VCaP (cell line): ENCODE data around the gene SOHLH2.
A peak's percentile ranks its signal among the peaks of the same experiment; 100 is the strongest.

Source experiments
- H3K27ac ChIP-seq: fragments of 450-650 bp; 2 replicates; pipeline ENCODE4 v1.5.1; 2017
- TF ChIP-seq, protein P1 (sequence below): fragments of 450-650 bp; conservative IDR thresholded peaks from 2 replicates; pipeline ENCODE4 v1.5.1; 2017; ENCODE audit warnings: mild to moderate bottlenecking, moderate library complexity

The SOHLH2 gene

DNA sequence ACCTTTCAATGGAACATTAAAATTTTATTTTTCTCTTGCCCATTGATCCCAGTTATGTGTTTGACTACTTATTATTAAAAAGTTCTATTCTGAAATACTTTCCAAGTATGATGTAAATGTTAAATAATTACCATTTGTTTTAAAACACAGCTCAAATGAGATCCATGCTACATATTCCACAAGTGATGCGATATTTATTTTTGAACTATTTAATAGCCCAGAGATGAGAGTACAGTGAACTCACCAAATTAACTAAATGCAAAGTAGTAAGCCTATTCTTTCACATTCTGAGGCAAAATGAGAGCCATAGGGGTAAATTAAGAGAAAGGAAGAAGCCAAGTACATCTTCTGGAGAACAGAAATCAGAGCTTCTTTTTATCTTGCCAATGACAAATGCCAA, 82.0 kb downstream of the SOHLH2 start:
- TF ChIP-seq, protein P1, sequence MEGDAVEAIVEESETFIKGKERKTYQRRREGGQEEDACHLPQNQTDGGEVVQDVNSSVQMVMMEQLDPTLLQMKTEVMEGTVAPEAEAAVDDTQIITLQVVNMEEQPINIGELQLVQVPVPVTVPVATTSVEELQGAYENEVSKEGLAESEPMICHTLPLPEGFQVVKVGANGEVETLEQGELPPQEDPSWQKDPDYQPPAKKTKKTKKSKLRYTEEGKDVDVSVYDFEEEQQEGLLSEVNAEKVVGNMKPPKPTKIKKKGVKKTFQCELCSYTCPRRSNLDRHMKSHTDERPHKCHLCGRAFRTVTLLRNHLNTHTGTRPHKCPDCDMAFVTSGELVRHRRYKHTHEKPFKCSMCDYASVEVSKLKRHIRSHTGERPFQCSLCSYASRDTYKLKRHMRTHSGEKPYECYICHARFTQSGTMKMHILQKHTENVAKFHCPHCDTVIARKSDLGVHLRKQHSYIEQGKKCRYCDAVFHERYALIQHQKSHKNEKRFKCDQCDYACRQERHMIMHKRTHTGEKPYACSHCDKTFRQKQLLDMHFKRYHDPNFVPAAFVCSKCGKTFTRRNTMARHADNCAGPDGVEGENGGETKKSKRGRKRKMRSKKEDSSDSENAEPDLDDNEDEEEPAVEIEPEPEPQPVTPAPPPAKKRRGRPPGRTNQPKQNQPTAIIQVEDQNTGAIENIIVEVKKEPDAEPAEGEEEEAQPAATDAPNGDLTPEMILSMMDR, result no peak
- no peak overlapping the region for H3K27ac ChIP-seq

GRCh38 chr13:36131931-36132297, 82.4 kb downstream of the SOHLH2 start:
- TF ChIP-seq, protein P1, result no peak
- H3K27ac ChIP-seq, result no peak overlapping the region

DNA sequence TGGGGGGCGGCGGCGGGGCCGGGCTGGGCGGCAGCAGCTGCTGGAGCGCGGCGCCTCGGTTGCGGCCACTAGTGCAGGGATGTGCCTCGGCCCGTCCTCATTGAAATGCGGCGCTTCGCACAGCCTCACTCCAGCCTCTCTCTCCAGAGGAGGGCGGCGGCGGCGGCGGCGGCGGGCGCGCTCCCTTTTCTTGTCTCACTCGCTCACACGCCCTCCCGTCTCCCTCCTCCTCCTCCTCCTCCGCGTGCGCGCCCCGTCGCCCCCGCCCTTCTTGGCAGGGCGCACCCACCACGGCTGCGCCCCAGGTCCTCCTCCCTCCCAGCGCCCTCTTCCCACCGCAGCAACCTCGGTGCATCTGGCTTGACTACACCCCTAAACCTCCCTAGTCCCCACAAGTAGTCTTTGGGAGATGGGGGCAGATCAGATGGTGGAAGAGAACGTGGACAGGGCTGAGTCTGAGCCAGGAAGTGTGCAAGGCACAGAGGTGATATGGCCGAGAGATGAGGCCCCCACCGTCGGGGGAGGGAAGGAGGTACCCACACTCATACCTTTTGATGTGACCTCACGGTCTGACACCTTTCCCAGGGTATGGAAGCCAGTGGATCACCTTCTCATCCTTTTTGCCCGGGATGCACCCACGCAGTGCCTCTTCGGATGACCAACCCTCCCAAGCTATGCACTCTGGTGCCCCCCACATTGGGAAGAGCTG, 83.0 kb downstream of the SOHLH2 start, which contains the start of gene DCLK1:
TSS of gene DCLK1 (minus strand) at position 161 of the 709 bp plus-strand sequence.
- peak within 1 kb of the TSS; percentile 47; the same call in 1 of the 2 replicates for H3K27ac ChIP-seq
- TF ChIP-seq, protein P1, result peak; percentile 15

DNA sequence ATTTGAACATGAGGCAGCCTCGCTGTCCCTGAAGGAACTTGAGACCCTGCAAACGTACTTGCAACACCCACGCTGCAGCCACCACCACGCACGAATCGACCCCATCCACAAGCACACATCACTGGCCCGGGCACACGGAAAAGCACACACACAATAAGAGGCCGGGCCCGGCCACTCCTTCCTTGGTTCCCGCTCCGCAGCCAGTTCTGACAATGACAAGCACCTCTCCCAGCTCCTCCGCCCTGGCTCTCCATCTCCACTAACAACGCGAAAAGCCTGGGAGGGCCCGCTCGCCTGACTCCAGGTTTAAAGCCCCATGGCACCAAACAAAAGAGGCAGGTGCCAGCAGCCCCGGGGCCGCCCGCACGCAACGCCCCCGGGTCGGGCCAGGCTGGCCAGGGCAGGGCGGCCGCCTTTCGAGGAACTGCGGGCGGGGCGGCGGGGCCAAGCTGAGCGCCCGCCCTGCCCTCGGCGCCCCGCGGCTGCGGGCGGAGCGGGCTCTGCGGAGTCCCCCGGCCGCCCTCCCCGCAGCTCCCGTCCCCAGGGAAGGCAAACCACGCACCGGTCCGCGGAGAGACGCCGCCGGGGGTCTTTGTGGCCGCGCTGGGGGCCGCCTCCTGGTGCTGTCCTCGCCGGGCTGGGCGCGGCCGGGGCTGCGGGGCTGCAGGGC, 83.7 kb downstream of the SOHLH2 start:
- TF ChIP-seq, protein P1, result no peak
- H3K27ac ChIP-seq, result peak overlapping the region; percentile 47; the same call in 1 of the 2 replicates

DNA sequence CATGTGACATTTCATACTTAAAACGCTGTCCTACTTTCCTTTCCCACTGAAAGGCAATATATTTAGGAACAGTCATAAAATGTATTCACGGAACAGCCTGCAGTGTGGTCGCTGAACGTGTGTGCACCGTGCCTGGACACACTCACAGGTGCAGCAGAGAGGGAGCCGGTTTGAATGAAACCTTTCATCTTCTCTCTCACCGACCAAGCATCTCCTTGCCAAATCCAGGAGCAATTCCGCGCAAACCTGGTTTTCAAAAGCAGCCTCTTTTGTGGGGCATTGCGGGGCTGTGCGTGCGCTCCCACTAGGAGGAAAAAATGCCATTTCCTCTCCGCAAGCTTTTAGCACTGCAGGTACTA, 84.2 kb downstream of the SOHLH2 start:
- TF ChIP-seq, protein P1, result no peak

GRCh38 chr13:36129539-36129938, 84.8 kb downstream of the SOHLH2 start:
- TF ChIP-seq, protein P1, result no peak
- no peak overlapping the region for H3K27ac ChIP-seq

More for the DNA sequence above, 84.2 kb downstream of the SOHLH2 start:
- H3K27ac ChIP-seq, result peak overlapping the region; percentile 47; the same call in 1 of the 2 replicates

GRCh38 chr13:36126491-36126890, 87.9 kb downstream of the SOHLH2 start:
- TF ChIP-seq, protein P1, result no peak
- no peak overlapping the region for H3K27ac ChIP-seq
